ENCODE measurements around the gene UFL1.
"Not testable (repeated sequence)": the region's sequence is repeated elsewhere in the genome, so short reads cannot be mapped to it uniquely, and the experiment has no call there.

Gene UFL1

GRCh38 chr6:96521644-96522464 lies at the start of gene UFL1:
UFL1 (plus strand) TSS chr6:96521806; CDS start chr6:96521874, 68 bp downstream.
- peak; percentile 97 for DNase-seq (ENCODE audit: low read depth, low spot score)

GRCh38 chr6:96472291-96472690 lies 49.3 kb upstream of the UFL1 start:
- DNase-seq (ENCODE audit: low read depth, low spot score) = not testable (repeated sequence)

- no peak for DNase-seq (ENCODE audit: low read depth, low spot score)
Measured at GRCh38 chr6:96478695-96479094, 42.9 kb upstream of the UFL1 start.

GRCh38 chr6:96491926-96492325 lies 29.7 kb upstream of the UFL1 start:
- no peak for DNase-seq (ENCODE audit: low read depth, low spot score)

- no peak for DNase-seq (ENCODE audit: low read depth, low spot score)
Measured at GRCh38 chr6:96499781-96500180, 21.8 kb upstream of the UFL1 start.

GRCh38 chr6:96502915-96503314 lies 18.7 kb upstream of the UFL1 start:
- DNase-seq (ENCODE audit: low read depth, low spot score) = no peak

- DNase-seq (ENCODE audit: low read depth, low spot score) = peak; percentile 7
Measured at GRCh38 chr6:96505363-96505762, 16.2 kb upstream of the UFL1 start.

- DNase-seq (ENCODE audit: low read depth, low spot score) = no peak
Measured at GRCh38 chr6:96509281-96509680, 12.3 kb upstream of the UFL1 start.

GRCh38 chr6:96520171-96521115 lies 1.2 kb upstream of the UFL1 start:
- DNase-seq (ENCODE audit: low read depth, low spot score) = peak; percentile 73

- DNase-seq (ENCODE audit: low read depth, low spot score) = no peak
Measured at GRCh38 chr6:96521306-96521643, 331 bp upstream of the UFL1 start.

- peak; percentile 29 for DNase-seq (ENCODE audit: low read depth, low spot score)
Measured at GRCh38 chr6:96522465-96523009, 931 bp downstream of the UFL1 start.

- no peak for DNase-seq (ENCODE audit: low read depth, low spot score)
Measured at GRCh38 chr6:96528193-96528592, 6.6 kb downstream of the UFL1 start.

- DNase-seq (ENCODE audit: low read depth, low spot score) = no peak
Measured at GRCh38 chr6:96532399-96532798, 10.8 kb downstream of the UFL1 start.

GRCh38 chr6:96537726-96538125 lies 16.1 kb downstream of the UFL1 start:
- DNase-seq (ENCODE audit: low read depth, low spot score) = no peak

GRCh38 chr6:96542702-96543101 lies 21.1 kb downstream of the UFL1 start:
- peak; percentile 15 for DNase-seq (ENCODE audit: low read depth, low spot score)

GRCh38 chr6:96545882-96546281 lies 24.3 kb downstream of the UFL1 start:
- DNase-seq (ENCODE audit: low read depth, low spot score) = no peak

GRCh38 chr6:96547654-96548053 lies 26.0 kb downstream of the UFL1 start:
- no peak for DNase-seq (ENCODE audit: low read depth, low spot score)

GRCh38 chr6:96554558-96554957 lies 33.0 kb downstream of the UFL1 start:
- no peak for DNase-seq (ENCODE audit: low read depth, low spot score)

GRCh38 chr6:96559740-96560139 lies 38.1 kb downstream of the UFL1 start:
- DNase-seq (ENCODE audit: low read depth, low spot score) = not testable (repeated sequence)

- peak; percentile 1 for DNase-seq (ENCODE audit: low read depth, low spot score)
Measured at GRCh38 chr6:96562886-96563285, 41.3 kb downstream of the UFL1 start, which contains the start of gene FHL5. FHL5 (plus strand) TSS chr6:96563128; CDS start chr6:96603614, 40,486 bp downstream.

GRCh38 chr6:96563853-96564252 lies 42.2 kb downstream of the UFL1 start:
- no peak for DNase-seq (ENCODE audit: low read depth, low spot score)

- no peak for DNase-seq (ENCODE audit: low read depth, low spot score)
Measured at GRCh38 chr6:96570053-96570452, 48.4 kb downstream of the UFL1 start.
